HG03432 (cell line): ENCODE measurements around the gene SSBP2.
"Not testable (repeated sequence)": the region's sequence is repeated elsewhere in the genome, so short reads cannot be mapped to it uniquely, and the experiment has no call there.

ENCODE experiments used
- ATAC-seq: cut with Tn5 transposase; IDR thresholded peaks from one replicate; pipeline ENCODE4 v1.9.1; 2021; ENCODE audit warnings: mild to moderate bottlenecking, moderate library complexity; ENCODE audit not compliant: unreplicated experiment

Gene SSBP2

GRCh38 chr5:81740758-81741157, 10.1 kb downstream of the SSBP2 start:
- ATAC-seq, result no peak

GRCh38 chr5:81739291-81739690, 11.6 kb downstream of the SSBP2 start:
- no peak for ATAC-seq

GRCh38 chr5:81729276-81729675, 21.6 kb downstream of the SSBP2 start:
- ATAC-seq, result no peak

GRCh38 chr5:81728301-81728700, 22.6 kb downstream of the SSBP2 start:
- ATAC-seq, result no peak

- ATAC-seq, result no peak
These were observed 24.6 kb downstream of the SSBP2 start for GRCh38 chr5:81726297-81726696.

GRCh38 chr5:81724571-81724970, 26.3 kb downstream of the SSBP2 start:
- no peak for ATAC-seq

GRCh38 chr5:81724108-81724507, 26.8 kb downstream of the SSBP2 start:
- no peak for ATAC-seq

GRCh38 chr5:81721049-81721448, 29.8 kb downstream of the SSBP2 start:
- no peak for ATAC-seq

- no peak for ATAC-seq
These were observed 31.1 kb downstream of the SSBP2 start for GRCh38 chr5:81719743-81720345.

GRCh38 chr5:81718300-81718699, 32.6 kb downstream of the SSBP2 start:
- no peak for ATAC-seq

- no peak for ATAC-seq
These were observed 33.0 kb downstream of the SSBP2 start for GRCh38 chr5:81717860-81718259.

- no peak for ATAC-seq
These were observed 33.7 kb downstream of the SSBP2 start for GRCh38 chr5:81717226-81717625.

- ATAC-seq, result not testable (repeated sequence)
These were observed 36.8 kb downstream of the SSBP2 start for GRCh38 chr5:81714076-81714475.

GRCh38 chr5:81708889-81709288, 42.0 kb downstream of the SSBP2 start:
- ATAC-seq, result no peak

GRCh38 chr5:81703840-81704239, 47.1 kb downstream of the SSBP2 start:
- no peak for ATAC-seq

GRCh38 chr5:81700166-81700565, 50.7 kb downstream of the SSBP2 start:
- no peak for ATAC-seq

- no peak for ATAC-seq
These were observed 52.1 kb downstream of the SSBP2 start for GRCh38 chr5:81698813-81699212.

- ATAC-seq, result no peak
These were observed 54.2 kb downstream of the SSBP2 start for GRCh38 chr5:81696418-81697397.

- no peak for ATAC-seq
These were observed 56.2 kb downstream of the SSBP2 start for GRCh38 chr5:81694726-81695125.

GRCh38 chr5:81688215-81688614, 62.7 kb downstream of the SSBP2 start:
- no peak for ATAC-seq

- no peak for ATAC-seq
These were observed 63.6 kb downstream of the SSBP2 start for GRCh38 chr5:81687292-81687691.

- no peak for ATAC-seq
These were observed 65.4 kb downstream of the SSBP2 start for GRCh38 chr5:81685471-81685870.
